Left ventricle myocardium inferior (tissue), 1 donor: ENCODE results near the gene RENBP. TPM values are rescaled to one million over a fixed set of nuclear protein-coding genes. Genes with fewer than 3 reads are reported as not detected.

Experiments
- DNase-seq: peaks from one replicate; pipeline ENCODE4 v3.0.0-alpha.2; 2020
- H3K27ac ChIP-seq: fragments of 200-600 bp; replicated peaks from 2 replicates; pipeline ENCODE4 v1.8.0; 2021
- H3K27me3 ChIP-seq: fragments of 200-600 bp; 2 replicates; pipeline ENCODE4 v1.8.0; 2021; ENCODE audit warnings: low read depth
- H3K36me3 ChIP-seq: fragments of 200-600 bp; 2 replicates; pipeline ENCODE4 v1.8.0; 2021
- H3K4me1 ChIP-seq: fragments of 200-600 bp; 2 replicates; pipeline ENCODE4 v1.8.0; 2021
- H3K4me3 ChIP-seq: fragments of 200-600 bp; 2 replicates; pipeline ENCODE4 v1.8.0; 2021; ENCODE audit warnings: mild to moderate bottlenecking, moderate library complexity
- H3K9me3 ChIP-seq: fragments of 200-600 bp; replicated peaks from 2 replicates; pipeline ENCODE4 v1.8.0; 2021
- CTCF ChIP-seq: fragments of 200-600 bp; IDR thresholded peaks from 2 replicates; pipeline ENCODE4 v1.8.0; 2021; ENCODE audit warnings: antibody characterized with exemption, mild to moderate bottlenecking, borderline replicate concordance
- intact Hi-C: fragments of 100-400 bp; cut with micrococcal nuclease; formaldehyde crosslinking; loops from one replicate; pipeline ENCODE4 v1.11.0; 2022
- total RNA-seq: library from RNA; stranded (reverse); fragmentation: NEBNext Ultra II Directional; extraction: Animal tissue kit (Norgen Biotek cat#: 25700); gene quantifications from one replicate; pipeline ENCODE4 v1.2.1, GENCODE V29; 2021
- donor health status: DM: no; HTN: yes; CAD: no; lungs with severe emphysema.

The RENBP gene
- total RNA-seq, 1 donor from 2014 or later, result 7.5 TPM

DNA sequence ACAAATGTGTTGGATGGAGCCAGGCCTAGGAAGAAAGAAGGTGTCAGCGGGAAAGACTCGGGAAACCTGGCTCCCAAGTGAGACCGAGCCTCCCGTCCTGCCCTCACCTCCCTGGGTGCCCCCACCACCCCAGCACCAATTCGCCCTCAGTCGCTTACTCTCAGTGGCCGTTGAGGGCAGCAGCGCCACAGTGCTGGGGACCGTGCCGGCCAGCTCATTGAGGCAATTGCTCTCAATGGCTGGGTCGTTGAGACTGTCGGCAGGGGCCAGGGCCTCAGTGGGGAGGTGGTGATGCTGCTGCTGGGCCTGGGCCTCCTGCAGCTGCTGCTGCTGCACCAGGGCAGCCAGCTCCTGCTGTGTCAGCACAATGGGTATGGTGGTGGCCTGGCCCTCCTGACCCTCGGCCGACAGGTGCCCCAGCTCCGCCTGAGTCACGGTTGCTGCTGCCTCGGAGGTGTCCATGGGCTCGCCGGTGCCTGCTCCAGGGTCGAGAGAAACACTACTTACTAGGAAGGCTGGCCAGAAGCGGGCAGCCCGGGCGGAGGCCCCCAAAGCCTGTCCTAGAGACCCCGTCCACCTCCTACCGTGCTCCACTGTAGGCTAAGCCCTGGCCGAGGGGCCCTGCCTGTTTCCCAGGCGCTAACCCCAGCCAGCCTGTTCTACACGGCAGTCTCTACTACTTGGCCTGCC lies 7.4 kb upstream of the RENBP start:
- no peaks in the 10 kb centered on the region for H3K27me3 ChIP-seq
- no peak overlapping the region for H3K27ac ChIP-seq
- H3K4me3 ChIP-seq, result no peak overlapping the region

GRCh38 chrX:153950127-153950526 lies 5.7 kb upstream of the RENBP start:
- no peak for DNase-seq
- no peak for TF ChIP-seq CTCF
- H3K27ac ChIP-seq, result peak overlapping the region; percentile 82
- H3K36me3 ChIP-seq, result peaks cover 54% of the 10 kb centered on the region
- H3K4me3 ChIP-seq, result no peak overlapping the region
- H3K4me1 ChIP-seq, result peaks cover 35% of the 10 kb centered on the region
- intact Hi-C loops, result loop anchor here (5.0 kb wide), 1 partner anchor 188 kb away; the partner anchor contains the start of gene PLXNB3
- no peaks in the 10 kb centered on the region for H3K9me3 ChIP-seq
- no peaks in the 10 kb centered on the region for H3K27me3 ChIP-seq

More for the DNA sequence above, 7.4 kb upstream of the RENBP start:
- Histone ChIP-seq H3K4me1 (peaks cover 35% of the 10 kb centered on the region), H3K36me3 (peaks cover 64% of the 10 kb centered on the region), H3K9me3 (no peaks in the 10 kb centered on the region)
- no peak for DNase-seq
- TF ChIP-seq CTCF, result no peak
- intact Hi-C loops, result loop anchor here (5.0 kb wide), 1 partner anchor 190 kb away; the partner anchor contains the start of gene PLXNB3

DNA sequence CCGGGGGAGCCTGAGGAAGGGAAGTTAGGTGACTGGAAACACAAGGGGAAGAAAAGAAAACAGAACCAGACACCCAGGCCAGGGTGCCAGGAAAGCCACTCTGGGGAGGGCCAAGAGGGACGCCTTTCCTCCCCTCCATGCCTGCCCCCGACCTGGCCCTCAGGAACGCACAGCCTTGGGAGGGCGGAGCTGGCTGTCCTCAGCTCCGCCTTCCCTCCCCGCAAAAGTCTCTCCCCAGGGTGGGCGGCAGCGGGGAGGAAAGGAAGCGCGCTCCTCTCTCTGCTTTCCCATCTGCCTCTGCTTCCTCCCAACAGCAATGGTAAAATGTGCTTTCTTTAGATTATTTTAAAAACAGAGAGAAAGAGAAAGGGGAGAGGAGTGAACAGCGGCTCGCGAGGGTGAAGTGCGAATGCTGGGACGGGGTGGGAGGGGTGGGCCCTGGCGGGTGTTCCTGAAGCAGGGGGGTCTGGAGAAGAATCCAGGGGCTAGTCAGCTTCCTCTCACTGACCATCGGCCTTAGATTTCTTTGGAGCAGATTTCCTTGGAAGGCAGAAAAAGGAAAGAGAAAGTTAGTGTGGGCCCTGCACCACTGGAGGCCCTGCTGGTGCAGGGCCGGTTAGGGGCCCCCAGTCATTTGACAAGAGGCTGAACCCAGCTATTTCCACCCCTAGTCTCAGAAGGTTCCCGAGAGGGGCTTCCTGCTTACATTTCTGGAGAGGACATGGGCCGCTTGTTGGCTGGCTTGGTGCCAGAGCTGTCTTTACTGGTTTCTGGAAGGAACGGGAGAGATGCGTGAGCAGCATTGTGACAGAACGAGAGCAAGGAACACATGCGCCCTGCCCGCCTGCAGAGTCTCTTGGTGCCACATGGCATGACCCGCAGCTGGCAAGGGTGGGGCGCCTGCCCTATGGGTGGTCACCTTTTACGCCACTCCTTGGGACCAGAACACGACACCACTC lies 4.7 kb upstream of the RENBP start:
- H3K27ac ChIP-seq, result peak overlapping the region; percentile 82
- intact Hi-C loops, result no loop called here
- H3K36me3 ChIP-seq, result peaks cover 44% of the 10 kb centered on the region
- H3K4me3 ChIP-seq, result no peak overlapping the region
- no peaks in the 10 kb centered on the region for H3K27me3 ChIP-seq
- DNase-seq, result no peak
- peaks cover 39% of the 10 kb centered on the region for H3K4me1 ChIP-seq
- H3K9me3 ChIP-seq, result no peaks in the 10 kb centered on the region
- TF ChIP-seq CTCF, result no peak

DNA sequence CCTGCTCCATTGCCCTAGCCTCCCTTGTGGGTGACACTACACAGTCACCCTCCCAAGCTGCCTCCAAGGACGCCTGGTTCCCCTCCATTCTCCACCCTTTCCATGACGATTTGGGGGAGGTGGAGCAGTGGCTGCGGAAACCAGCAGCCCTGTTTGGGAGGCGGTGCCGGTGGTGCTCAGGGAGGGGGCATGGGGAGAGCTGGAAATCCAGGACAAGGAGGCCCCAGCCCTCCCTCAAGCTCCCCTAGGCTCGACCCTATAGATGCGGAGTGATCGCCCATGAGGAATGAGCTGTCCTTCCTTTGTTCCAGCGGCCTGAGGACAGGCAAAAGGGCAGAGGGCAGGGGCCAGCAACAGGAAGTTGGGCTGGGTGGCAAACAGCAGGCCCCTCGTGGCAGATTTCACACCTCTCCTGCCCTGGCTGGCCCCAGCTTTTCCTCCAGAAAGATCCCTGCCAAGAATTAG lies 3.6 kb upstream of the RENBP start:
- Histone ChIP-seq H3K27ac (peak overlapping the region; percentile 82), H3K4me1 (peaks cover 39% of the 10 kb centered on the region)

More for the DNA sequence above, 3.6 kb upstream of the RENBP start:
- Histone ChIP-seq H3K27me3 (no peaks in the 10 kb centered on the region), H3K4me3 (no peak overlapping the region), H3K9me3 (no peaks in the 10 kb centered on the region), H3K36me3 (peaks cover 37% of the 10 kb centered on the region)
- no peak for TF ChIP-seq CTCF
- DNase-seq, result no peak
- intact Hi-C loops, result no loop called here
